ENCODE results near the gene ZNF343. TPM values are rescaled to one million over a fixed set of nuclear protein-coding genes. Genes with fewer than 3 reads are reported as not detected.

ZNF343 gene
- total and polyA plus RNA-seq, 10 of the 15 experiments (the other 5 are each of a cell fraction or from before 2014, with no cell fraction given), result 1.3 to 11.1 (median 9.0) TPM

DNA sequence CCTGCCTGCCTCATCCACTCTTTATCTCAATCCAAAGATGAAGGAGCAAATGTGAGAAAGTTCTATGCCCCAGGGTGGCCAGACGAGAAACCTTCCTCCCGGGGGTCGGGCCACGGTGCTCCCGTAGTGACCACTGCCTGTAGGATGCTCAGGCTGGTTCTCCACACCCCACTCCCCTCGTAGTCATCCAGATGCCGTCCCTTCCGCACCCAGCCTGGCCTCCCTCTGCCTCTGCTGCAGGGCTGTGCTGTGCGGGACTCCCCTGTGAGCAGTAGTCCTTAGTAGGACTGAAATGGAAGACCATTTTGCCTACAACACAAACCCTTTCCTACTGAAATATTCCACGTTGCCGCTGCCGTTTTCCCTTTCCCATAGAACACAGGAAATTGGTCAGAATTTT is 29.6 kb upstream of the ZNF343 start (continued):
- no peak for TF ChIP-seq EGR1 (IDR thresholded peaks at IDR 0.05; ENCODE audit: borderline replicate concordance in 1 of 2, low read depth in 2 of 2, low read length in 2 of 2)

- no TSS peak for BruUV-seq (replicated peaks)
- no peak overlapping the region for H3K27ac ChIP-seq (ENCODE audit: control insufficient read depth, insufficient read depth)
- H3K4me3 ChIP-seq, result no peak overlapping the region
- SMC1A ChIA-PET (ENCODE audit: uncharacterized antibody, unreplicated experiment), result no interaction called here
- no peaks in the 10 kb centered on the region for H3K79me2 ChIP-seq (ENCODE audit: control insufficient read depth, insufficient read depth, low read length)
- in situ Hi-C loops (cut with MboI), result no loop called here
- H3K27me3 ChIP-seq (replicated peaks in 1 of 2; ENCODE audit: control insufficient read depth in 2 of 2, insufficient read depth in 2 of 2, low read length in 1 of 2), result peaks cover 0 to 3% of the 10 kb centered on the region in 2 experiments; a peak in 2 of 4 replicates
- FAIRE-seq, result no peak
- H4K20me1 ChIP-seq (ENCODE audit: control insufficient read depth, insufficient read depth), result no peaks in the 10 kb centered on the region
- no peaks in the 10 kb centered on the region for H3K4me1 ChIP-seq (ENCODE audit: control insufficient read depth, insufficient read depth, low read length)
- no peak for TF ChIP-seq ETV6 (conservative IDR thresholded peaks at IDR 0.05 in 1 of 2, IDR thresholded peaks at IDR 0.05 in 1 of 2; ENCODE audit: borderline replicate concordance in 1 of 2, low read depth in 1 of 2)
- TF ChIP-seq CEBPB (IDR thresholded peaks at IDR 0.05; ENCODE audit: borderline replicate concordance in 1 of 2, low read depth in 2 of 2, low read length in 2 of 2), result no peak
- TF ChIP-seq NR2F1 (conservative IDR thresholded peaks at IDR 0.05), result no peak
- no peak for TF ChIP-seq STAT1 (conservative IDR thresholded peaks at IDR 0.05)
- TF ChIP-seq JUNB (IDR thresholded peaks at IDR 0.05), result no peak
- TF ChIP-seq, protein P1, sequence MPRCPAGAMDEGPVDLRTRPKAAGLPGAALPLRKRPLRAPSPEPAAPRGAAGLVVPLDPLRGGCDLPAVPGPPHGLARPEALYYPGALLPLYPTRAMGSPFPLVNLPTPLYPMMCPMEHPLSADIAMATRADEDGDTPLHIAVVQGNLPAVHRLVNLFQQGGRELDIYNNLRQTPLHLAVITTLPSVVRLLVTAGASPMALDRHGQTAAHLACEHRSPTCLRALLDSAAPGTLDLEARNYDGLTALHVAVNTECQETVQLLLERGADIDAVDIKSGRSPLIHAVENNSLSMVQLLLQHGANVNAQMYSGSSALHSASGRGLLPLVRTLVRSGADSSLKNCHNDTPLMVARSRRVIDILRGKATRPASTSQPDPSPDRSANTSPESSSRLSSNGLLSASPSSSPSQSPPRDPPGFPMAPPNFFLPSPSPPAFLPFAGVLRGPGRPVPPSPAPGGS (IDR thresholded peaks at IDR 0.05; ENCODE audit: borderline replicate concordance, insufficient read depth, low read depth, low read length, poor library complexity, severe bottlenecking), result no peak
- no peak for TF ChIP-seq SMC3 (IDR thresholded peaks at IDR 0.05; ENCODE audit: borderline replicate concordance, low read length)
- TF ChIP-seq, protein P2, sequence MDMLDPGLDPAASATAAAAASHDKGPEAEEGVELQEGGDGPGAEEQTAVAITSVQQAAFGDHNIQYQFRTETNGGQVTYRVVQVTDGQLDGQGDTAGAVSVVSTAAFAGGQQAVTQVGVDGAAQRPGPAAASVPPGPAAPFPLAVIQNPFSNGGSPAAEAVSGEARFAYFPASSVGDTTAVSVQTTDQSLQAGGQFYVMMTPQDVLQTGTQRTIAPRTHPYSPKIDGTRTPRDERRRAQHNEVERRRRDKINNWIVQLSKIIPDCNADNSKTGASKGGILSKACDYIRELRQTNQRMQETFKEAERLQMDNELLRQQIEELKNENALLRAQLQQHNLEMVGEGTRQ (IDR thresholded peaks at IDR 0.05; ENCODE audit: borderline replicate concordance, low read depth, low read length), result no peak
- TF ChIP-seq SPI1 (IDR thresholded peaks at IDR 0.05; ENCODE audit: borderline replicate concordance, insufficient read depth, low read depth, low read length), result no peak
- TF ChIP-seq MXI1 (IDR thresholded peaks at IDR 0.05; ENCODE audit: low read depth, low read length), result no peak
- no peak for TF ChIP-seq POLR2A (IDR thresholded peaks at IDR 0.05; ENCODE audit: low read depth, low read length)
- TF ChIP-seq GATAD2B (conservative IDR thresholded peaks at IDR 0.05; ENCODE audit: low read depth), result no peak
- no peak for TF ChIP-seq ZNF24 (IDR thresholded peaks at IDR 0.05)
- TF ChIP-seq KDM1A (IDR thresholded peaks at IDR 0.05; ENCODE audit: borderline replicate concordance), result no peak
- TF ChIP-seq, protein P3, sequence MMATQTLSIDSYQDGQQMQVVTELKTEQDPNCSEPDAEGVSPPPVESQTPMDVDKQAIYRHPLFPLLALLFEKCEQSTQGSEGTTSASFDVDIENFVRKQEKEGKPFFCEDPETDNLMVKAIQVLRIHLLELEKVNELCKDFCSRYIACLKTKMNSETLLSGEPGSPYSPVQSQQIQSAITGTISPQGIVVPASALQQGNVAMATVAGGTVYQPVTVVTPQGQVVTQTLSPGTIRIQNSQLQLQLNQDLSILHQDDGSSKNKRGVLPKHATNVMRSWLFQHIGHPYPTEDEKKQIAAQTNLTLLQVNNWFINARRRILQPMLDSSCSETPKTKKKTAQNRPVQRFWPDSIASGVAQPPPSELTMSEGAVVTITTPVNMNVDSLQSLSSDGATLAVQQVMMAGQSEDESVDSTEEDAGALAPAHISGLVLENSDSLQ (IDR thresholded peaks at IDR 0.05), result no peak
- no peak for TF ChIP-seq DPF2 (IDR thresholded peaks at IDR 0.05)
- no peak for TF ChIP-seq RAD51 (IDR thresholded peaks at IDR 0.05)
- no peak overlapping the region for H3K9ac ChIP-seq (ENCODE audit: control insufficient read depth, insufficient read depth, low read length)
- WGBS (ENCODE audit: insufficient coverage, insufficient replicate concordance, low lambda C conversion rate, missing lambda C conversion rate), result 39% methylated on average over 5 of the region's 5 CpGs
- no peak overlapping the region for H2AFZ ChIP-seq (ENCODE audit: control insufficient read depth, low read depth, low read length)
- no peak for ATAC-seq
- no peak overlapping the region for H3K4me2 ChIP-seq (ENCODE audit: control insufficient read depth, insufficient read depth)
- no peaks in the 10 kb centered on the region for H3K36me3 ChIP-seq (ENCODE audit: control insufficient read depth in 2 of 2, insufficient read depth in 2 of 2, low read length in 1 of 2)
- CTCF ChIA-PET, result no interaction called here
- POLR2A ChIA-PET, result no interaction called here
- H3K9me3 ChIP-seq (replicated peaks; ENCODE audit: control insufficient read depth, insufficient read depth, low read length), result no peaks in the 10 kb centered on the region
- intact Hi-C loops (cut with micrococcal nuclease; ENCODE audit: unreplicated experiment), result no loop called here
- DNase-seq (ENCODE audit: low read depth, low spot score), result no peak
- RAD21 ChIA-PET (ENCODE audit: unreplicated experiment), result no interaction called here
These were observed 28.4 kb upstream of the ZNF343 start for GRCh38 chr20:2537101-2537500.
